Cardiac fibroblast (primary cell): ENCODE measurements around the gene RHCG.

Experiments used
- DNase-seq, 2 donors: peaks; one replicate each; pipeline versions ENCODE4 v3.0.0 to v3.0.0-alpha.2; 2010; ENCODE audit warnings: low read depth in 2 of 2
- H3K4me3 ChIP-seq, 2 donors: replicated peaks in 1 of 2; 1 replicate in 1 of 2; 2 replicates in 1 of 2; pipeline ENCODE4 v1.5.1; 2011; ENCODE audit warnings: low read depth in 2 of 2, low read length in 2 of 2, mild to moderate bottlenecking in 2 of 2, moderate library complexity in 1 of 2
- CTCF ChIP-seq: IDR thresholded peaks from one replicate; pipeline ENCODE4 v1.5.1; 2011; ENCODE audit warnings: low read depth, mild to moderate bottlenecking, low read length, inconsistent platforms

RHCG gene

GRCh38 chr15:89530976-89531375 lies 34.6 kb upstream of the RHCG start:
- DNase-seq: no peak
- TF ChIP-seq CTCF: no peak

GRCh38 chr15:89528757-89529352 lies 32.5 kb upstream of the RHCG start:
- DNase-seq: no peak
- TF ChIP-seq CTCF: no peak
- no peak overlapping the region for H3K4me3 ChIP-seq

More at GRCh38 chr15:89530976-89531375, 34.6 kb upstream of the RHCG start:
- no peak overlapping the region for H3K4me3 ChIP-seq

- no peak overlapping the region for H3K4me3 ChIP-seq
- TF ChIP-seq CTCF: no peak
- no peak for DNase-seq
These were observed 30.4 kb upstream of the RHCG start for GRCh38 chr15:89526601-89527441.

GRCh38 chr15:89526181-89526580 lies 29.8 kb upstream of the RHCG start:
- no peak for TF ChIP-seq CTCF
- H3K4me3 ChIP-seq: no peak overlapping the region
- DNase-seq: no peak

- no peak for TF ChIP-seq CTCF
- DNase-seq: no peak
- no peak overlapping the region for H3K4me3 ChIP-seq
These were observed 27.8 kb upstream of the RHCG start for GRCh38 chr15:89524184-89524583.

GRCh38 chr15:89523101-89523500 lies 26.7 kb upstream of the RHCG start:
- TF ChIP-seq CTCF: no peak
- no peak overlapping the region for H3K4me3 ChIP-seq

More at GRCh38 chr15:89523101-89523500, 26.7 kb upstream of the RHCG start:
- DNase-seq: no peak
